Loucy (cell line): ENCODE data around the gene HOXA13.

ENCODE experiments used
- EZH2phosphoT487 ChIP-seq: fragments of 200-600 bp; IDR thresholded peaks from 2 replicates; pipeline ENCODE4 v1.6.1; 2018; ENCODE audit warnings: antibody characterized with exemption, mild to moderate bottlenecking, moderate library complexity, borderline replicate concordance
- TF ChIP-seq, protein P1 (sequence below): fragments of 200-600 bp; sonication (generic); conservative IDR thresholded peaks from 2 replicates; pipeline ENCODE4 v1.5.1; 2014; ENCODE audit warnings: mild to moderate bottlenecking, antibody characterized with exemption, low read length

DNA sequence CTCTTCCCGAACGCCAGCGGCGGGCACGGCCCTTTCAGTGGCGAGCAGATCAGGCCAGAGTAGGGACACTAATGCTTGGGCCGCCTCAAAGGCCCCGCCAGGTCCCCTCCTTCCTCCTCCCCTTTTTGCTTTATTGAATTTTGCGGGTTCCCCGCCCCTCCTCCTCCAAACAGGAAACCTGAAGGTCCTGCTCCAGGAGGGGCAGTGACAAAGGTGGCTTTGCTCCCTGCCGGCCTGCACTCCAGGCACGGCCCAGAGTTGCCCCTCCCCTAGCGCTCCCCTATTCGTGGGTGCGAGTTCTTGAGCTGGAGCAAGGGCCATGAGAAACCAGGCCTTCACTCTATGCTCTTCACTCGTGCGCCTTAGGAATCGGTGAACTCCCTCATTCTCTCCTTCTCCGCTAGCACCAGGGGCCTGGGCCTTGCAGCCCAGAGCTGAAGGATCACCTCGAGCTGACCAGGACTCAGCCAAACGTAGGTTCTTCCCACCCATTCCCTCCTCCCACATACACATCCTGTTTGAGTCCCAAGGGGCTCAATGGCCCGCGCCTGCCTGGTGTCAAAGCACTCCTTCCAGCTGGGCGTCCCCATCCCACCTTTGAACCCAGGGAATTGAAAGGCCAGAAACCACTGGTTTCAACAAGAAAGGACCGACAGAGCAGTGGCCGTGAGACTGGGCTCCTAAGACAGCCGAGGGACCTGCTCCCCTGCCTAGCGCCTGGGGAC lies 51.7 kb downstream of the HOXA13 start:
- TF ChIP-seq, protein P1, sequence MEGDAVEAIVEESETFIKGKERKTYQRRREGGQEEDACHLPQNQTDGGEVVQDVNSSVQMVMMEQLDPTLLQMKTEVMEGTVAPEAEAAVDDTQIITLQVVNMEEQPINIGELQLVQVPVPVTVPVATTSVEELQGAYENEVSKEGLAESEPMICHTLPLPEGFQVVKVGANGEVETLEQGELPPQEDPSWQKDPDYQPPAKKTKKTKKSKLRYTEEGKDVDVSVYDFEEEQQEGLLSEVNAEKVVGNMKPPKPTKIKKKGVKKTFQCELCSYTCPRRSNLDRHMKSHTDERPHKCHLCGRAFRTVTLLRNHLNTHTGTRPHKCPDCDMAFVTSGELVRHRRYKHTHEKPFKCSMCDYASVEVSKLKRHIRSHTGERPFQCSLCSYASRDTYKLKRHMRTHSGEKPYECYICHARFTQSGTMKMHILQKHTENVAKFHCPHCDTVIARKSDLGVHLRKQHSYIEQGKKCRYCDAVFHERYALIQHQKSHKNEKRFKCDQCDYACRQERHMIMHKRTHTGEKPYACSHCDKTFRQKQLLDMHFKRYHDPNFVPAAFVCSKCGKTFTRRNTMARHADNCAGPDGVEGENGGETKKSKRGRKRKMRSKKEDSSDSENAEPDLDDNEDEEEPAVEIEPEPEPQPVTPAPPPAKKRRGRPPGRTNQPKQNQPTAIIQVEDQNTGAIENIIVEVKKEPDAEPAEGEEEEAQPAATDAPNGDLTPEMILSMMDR = no peak
- TF ChIP-seq EZH2phosphoT487 = no peak
